NCI-H510A treated with DMSO at 0.1 percent for 48 hours (cell line): ENCODE results near the gene ARID1B.

Source experiments
- DNase-seq: peaks from one replicate; lab custom pipeline; 2025; lab: John Stamatoyannopoulos, UW

The ARID1B gene

DNA sequence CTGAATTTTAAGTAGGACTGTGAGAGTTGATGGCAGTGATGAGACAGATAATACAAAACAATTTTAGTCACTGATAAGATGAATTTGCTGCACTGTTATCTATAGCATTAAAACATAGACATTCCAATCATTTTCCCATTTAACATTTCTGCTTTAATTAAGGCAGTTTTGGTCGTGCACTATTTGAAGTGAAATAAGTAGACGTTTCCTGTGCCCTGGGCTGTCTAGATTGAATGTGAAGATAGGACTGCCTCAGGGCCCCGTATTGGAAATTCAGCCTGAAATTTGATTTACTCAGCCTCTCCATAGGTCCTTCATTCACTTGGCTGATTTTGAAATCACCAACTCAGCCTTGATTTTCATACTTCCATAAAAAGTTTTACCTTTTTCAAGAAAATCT lies 48.3 kb downstream of the ARID1B start:
- DNase-seq, result no peak

- no peak for DNase-seq
Observed at GRCh38 chr6:156826290-156826955, 49.2 kb downstream of the ARID1B start.

- no peak for DNase-seq
Observed at GRCh38 chr6:156827382-156827781, 50.2 kb downstream of the ARID1B start.

DNA sequence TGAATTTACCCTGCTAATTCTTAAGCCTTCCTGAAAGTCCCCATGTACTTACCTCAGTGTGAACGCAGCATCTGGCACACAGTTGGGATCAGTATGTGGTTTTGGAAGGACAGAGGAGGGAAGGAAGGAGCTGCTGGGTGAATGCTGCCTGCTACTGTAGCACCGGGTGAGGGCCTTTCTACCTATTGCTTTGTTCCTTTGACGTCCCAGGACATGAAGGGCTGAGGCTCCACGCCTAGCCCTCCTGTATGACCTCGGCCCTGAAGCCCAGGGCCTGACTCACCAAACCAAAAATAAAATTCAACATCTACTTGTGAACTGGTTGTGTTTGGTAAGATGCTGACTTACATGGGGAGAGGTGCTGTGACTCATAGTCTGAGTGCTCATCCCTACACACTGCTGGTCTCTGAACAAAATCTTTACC lies 51.1 kb downstream of the ARID1B start:
- DNase-seq, result no peak

GRCh38 chr6:156830126-156830525 lies 52.9 kb downstream of the ARID1B start:
- DNase-seq, result no peak

- peak; percentile 82 for DNase-seq
Observed at GRCh38 chr6:156832231-156832647, 55.1 kb downstream of the ARID1B start.

DNA sequence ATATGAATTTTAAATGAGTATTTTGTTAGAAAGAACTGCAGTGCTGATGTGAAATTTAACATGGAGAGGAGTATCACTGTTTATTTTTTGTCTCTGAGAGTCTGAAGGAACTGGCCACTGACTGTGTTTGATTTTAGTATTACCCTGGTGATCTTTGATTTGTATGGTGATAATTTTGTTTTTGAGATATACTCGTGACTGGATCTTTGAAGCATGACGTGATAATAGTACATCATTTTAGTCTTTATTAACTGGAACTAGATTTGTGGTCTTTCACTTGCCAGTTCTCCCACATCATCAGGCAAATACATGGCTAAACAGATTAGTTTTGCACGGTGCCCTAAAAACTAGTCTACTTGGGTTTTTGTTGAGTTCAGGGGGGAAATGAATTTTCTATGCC lies 55.5 kb downstream of the ARID1B start:
- DNase-seq, result no peak

- no peak for DNase-seq
Observed at GRCh38 chr6:156833755-156834154, 56.6 kb downstream of the ARID1B start.

GRCh38 chr6:156839129-156839528 lies 62.0 kb downstream of the ARID1B start:
- DNase-seq, result no peak

- no peak for DNase-seq
Observed at GRCh38 chr6:156839591-156840001, 62.4 kb downstream of the ARID1B start.

DNA sequence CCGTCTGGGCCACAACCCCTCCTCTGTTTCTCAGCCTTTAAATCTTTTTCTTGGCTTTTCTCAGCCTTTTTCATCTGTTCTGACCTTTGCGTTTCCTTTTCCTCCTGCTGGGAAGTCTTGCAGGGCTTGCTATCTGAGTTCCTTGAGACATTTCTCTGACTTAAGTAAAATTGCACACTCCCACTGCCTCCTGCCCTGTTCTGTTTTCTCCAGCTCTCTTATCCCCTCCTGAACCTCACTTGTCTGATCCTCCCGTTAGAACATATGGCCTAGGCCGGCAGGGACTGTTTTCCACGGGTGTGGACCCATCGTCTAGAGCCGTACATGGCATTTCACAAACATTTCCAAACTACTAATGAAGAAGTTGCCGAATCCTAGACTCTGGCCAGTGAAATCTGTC lies 63.0 kb downstream of the ARID1B start:
- DNase-seq, result no peak

DNA sequence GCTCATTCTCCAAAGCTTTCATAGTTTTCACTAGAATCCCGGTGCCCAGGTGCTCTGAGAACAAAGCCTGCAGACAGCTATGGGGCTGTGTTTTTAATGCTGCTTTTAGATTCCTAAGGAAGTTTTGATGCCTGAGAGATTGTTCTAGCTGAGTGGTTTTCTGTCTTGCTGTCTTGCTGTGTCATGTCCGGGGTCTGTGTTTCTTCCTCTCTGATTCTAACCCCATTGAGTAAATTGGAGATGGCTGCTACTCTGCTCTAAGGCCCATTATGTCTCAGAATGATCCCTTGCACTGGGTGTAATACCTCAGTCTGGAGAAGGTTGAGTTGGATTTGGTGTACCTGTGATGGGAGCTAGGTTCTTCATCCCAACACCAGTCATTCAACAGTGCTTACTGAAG lies 63.4 kb downstream of the ARID1B start:
- no peak for DNase-seq

- DNase-seq, result no peak
Observed at GRCh38 chr6:156841508-156841907, 64.3 kb downstream of the ARID1B start.

GRCh38 chr6:156842598-156843250 lies 65.5 kb downstream of the ARID1B start:
- DNase-seq, result no peak

- no peak for DNase-seq
Observed at GRCh38 chr6:156844089-156844488, 66.9 kb downstream of the ARID1B start.

DNA sequence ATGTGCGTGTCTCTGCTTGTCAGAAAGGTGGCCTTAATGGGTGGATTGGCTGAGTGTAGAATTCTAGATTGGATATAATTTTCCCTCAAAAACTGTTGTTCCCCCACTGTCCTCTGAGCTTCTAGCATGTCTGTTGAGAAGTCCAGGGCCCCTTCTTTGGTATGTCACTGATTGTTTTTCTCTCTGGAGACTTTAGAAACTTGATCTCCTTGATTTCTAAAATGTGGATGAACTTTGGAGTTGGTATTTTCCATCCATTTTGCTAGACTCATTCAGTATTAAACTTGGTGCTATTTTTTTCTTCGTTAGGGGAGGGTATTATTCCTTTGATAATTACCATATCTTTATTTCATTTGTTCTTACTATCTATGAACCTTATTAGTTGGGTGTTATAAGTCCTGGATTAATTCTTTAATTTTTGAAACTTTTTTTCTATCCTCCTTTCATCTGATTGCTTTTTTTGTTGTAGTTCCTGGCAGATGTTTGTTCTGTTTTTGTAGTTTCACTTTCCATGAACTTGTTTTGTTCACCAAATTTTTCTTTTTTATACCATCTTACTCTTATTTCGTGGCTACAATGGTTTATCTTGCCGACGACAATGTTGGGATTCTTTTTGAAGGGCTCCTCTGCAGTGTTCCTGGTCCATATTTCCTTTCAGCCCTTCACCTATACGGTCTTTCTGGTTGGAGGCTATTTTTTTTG lies 68.4 kb downstream of the ARID1B start:
- DNase-seq, result no peak

DNA sequence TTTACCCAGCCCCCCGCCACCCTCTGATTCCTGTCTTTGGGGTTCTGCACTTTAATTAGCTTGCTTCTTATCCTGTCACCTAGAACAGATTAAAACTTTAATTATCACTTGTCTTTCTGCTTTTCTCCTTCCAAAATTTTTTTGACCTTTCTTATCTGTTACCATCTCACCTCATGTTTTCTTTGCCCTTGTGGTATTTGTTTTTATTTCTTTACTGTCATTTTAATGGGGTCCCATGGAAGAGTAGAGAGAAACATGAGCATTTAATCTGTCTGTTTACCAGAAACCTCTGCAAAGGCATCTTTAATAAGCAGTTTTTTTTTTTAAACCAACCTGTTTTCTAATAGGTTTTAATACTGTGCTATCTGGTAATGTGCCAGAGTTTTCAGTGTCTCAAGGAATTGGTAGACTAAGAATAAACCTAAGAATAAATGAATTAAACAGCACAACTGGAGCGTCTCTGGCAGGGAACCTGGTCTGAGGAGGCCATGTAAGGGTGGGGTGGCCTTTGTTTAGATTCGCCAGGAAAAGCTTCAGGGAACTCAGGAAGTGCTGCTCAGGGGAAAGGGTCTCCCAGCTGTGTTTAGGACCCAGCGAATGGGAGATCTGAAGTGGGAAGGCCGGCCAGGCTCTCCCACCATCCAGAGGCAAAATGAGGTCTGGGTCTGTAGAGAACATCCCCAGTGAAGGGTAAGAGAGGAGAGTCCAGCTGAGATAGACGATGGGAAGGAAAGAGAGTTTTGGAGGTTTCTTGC lies 69.8 kb downstream of the ARID1B start:
- DNase-seq, result no peak

DNA sequence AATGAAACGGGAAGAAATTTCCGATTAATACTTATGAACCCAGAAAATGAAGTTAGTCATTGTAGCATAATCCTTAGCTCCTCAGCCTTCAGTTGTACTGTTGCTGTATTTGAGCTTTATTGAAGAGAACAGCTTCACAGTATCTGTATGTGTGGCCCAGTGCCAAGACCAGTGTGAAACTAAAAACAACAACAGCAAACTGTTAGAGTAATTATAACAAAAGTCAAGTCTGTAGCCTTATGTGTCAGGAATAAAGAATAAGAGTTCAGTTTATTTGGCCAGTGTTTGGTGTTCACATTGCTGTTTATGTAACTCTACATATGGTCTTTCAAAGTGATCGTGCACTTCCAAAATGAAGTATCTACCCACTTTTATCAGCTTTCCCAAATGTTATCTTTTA lies 70.9 kb downstream of the ARID1B start:
- DNase-seq, result no peak

GRCh38 chr6:156848533-156848932 lies 71.4 kb downstream of the ARID1B start:
- DNase-seq, result no peak

DNA sequence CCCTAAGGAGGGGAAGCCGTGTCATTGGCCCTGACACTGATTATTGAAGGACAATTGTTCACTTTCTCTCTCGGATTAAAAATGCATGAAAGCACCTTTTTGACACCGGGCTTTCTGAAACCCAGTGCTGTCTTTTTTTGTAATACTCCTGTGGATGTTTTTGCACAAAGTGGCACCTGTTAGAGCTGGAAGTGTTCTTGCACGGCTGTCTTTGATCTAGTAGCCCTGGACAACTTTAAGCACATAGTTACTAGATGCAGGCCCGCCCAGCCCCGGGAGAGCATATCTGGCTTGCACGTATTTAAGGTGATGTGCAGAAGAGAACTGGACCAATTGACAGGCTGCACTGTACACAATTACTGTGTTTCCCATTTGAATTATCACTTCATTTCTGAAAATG lies 72.6 kb downstream of the ARID1B start:
- DNase-seq, result no peak

DNA sequence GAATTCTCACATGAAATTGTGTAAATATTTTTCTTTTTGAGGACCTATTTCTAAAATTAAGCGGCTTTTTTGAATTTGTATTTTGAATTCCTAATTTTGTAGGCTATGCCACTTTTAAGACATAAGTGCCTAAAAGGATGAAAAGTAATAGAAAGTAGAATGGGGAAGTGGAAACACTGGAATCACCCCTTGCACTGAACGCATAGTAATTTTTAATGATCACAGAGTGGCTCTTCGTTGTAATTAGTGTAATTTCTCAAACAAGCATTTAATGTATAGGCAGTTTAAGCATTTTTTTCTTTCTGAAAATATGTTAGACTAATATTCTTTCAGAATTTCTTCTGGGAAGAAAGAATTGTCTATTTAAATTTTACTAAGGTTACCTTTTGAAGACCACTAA lies 73.2 kb downstream of the ARID1B start:
- no peak for DNase-seq

- no peak for DNase-seq
Observed at GRCh38 chr6:156851454-156851921, 74.3 kb downstream of the ARID1B start.
